GM21526 (cell line): ENCODE data around the gene LPCAT1.

Source experiments
- ATAC-seq: cut with Tn5 transposase; IDR thresholded peaks from one replicate; pipeline ENCODE4 v1.9.1; 2021; ENCODE audit warnings: moderate library complexity; ENCODE audit not compliant: unreplicated experiment, low FRiP score

Gene LPCAT1

DNA sequence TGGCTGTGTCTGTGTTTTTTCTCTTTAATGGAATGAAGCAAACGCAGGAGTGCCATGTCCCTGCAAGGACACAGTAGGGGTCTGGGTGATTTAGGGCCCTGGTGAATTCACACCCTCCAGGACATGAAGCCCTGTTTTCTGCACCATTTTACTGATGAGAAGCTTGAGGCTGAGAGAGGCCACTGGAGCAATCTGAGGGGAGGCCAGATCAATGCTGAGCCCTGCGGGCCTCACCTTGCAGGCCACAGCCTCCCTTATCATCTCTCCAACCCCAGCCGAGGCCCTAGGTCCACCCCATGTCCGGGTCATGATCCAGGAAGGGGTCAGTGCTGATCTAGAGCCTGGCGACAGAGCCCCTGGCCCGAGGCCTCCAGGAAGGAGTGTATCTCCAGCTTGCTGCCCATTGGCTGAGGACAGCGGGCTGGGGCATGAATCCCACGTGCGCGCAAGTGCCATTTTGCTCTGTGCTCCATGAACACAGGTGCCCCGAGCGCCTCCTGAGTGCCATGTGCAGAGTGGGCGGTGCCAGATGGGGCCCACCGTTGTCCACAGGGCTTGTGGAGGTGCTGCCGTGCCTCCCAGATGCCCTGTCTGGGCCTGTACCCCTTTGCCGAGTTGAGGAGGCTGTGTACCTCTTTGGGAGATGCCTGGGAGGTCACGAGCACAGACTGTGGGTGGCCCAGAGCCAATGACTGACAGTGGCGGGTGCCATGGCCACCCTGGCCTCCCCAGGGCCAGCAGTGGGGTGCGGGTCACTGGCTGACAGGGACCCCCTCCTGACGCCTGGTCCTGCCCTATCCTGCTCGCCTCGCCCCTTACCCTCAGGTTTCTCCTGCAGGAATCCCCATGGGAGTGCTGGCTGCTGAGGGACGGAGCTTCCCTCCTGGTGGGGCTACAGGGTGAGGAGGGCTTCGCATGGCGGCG lies 32.3 kb upstream of the LPCAT1 start:
- ATAC-seq: no peak

DNA sequence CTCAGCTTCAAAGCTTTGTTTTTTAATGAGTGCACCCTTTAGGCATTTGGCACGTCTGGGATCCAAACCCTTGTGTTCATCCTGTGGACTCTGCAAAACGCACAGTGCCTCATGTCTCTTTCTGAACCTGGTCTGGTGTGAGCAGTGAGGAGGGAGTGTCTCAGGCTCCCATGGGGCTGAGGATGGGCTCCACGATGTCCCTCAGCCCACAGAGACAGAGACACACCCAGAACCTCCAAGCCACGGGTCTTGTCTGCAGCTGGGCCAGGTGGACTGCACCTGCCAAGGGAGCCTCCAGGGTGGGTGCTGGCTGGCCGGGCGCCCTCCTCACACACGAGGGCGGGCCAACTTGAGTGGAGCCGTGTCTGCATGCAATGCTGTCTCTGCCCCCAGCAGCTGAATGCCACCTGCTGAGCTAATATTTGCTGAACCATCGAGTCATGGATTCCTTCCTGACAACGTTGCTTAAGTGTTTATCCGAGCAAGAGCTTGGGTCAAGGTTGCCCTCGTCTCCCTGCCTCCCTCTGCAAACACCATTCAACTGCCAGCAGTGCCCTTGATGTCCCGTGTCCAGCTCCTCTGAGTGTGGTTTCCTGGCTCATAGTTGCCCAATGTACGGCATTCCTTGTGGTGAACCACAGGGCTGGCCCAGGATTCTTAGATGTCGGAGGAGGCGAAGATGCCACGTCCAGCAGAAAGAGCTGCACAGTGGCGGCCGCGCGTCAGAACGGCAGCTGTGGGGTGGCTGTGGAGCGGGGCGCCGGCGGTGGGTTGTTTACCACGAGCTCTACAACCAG lies 31.4 kb upstream of the LPCAT1 start:
- ATAC-seq: no peak

DNA sequence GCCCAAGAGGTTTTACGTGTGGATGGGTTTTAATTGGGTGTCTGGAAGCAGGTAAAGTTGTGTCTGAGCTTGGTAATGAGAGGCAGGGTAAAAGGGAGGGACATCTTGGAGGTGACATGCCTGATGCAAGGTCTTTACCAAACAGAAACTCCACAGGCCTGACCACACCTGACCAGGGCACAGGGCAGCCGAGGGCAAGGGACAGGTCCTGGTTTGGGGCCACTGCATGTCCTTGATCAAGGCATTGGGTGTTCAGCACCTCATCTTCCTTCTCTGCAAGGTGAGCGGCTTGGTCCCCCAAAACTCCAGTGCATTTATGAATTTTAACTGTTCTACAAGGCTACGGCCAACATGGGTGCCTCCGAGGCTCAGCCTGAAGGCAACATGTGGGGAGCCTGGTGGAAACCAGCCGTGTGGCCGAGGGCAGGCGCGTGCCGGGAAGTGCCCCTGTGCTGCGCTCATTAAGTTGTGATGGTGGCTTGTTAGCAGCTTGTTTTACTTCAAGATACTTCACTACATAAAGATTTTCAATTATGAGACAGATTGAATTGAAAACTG lies 30.7 kb upstream of the LPCAT1 start:
- ATAC-seq: no peak

DNA sequence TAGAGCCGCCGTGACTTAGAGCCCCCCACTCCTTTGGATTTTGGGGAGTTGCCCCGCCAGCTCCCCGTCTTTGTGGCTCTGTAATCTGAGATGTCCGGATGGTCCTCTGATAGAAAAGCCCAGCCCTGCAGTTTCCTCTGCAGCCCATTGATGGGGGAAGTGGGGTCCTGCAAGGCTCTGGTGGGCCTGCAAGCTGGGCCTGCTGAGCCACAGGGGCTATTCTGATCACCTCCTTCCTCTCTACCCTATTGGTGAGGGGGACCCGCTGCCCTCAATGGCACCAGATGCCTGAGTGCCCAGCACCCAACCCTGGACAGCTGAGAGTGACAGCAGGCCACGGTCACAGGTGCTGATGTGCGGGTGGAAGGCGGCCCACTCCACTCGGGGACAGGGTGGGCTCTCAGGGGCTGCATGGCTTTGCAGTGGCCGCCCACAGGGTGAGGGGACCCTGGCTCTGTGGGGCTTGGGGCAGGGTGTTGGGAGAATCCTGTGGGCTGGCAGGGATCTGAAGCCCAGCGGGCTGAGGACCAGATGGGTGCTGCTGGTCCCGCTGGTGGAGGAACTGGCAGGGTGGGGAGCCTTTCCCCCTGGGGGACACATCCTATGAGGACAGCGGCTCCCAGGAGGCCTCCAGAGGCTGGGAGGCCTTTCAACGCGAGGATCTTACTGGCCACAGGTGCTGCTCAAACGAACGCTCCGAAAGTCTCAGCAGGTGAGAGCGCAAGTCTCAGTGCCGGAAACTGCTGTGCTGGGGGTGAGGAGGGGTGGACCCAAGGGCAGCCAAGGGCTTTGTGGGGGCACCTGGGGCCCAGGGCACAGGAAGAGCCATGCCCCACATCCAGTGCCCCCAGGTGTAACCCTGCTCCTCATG lies 30.0 kb upstream of the LPCAT1 start:
- ATAC-seq: no peak

DNA sequence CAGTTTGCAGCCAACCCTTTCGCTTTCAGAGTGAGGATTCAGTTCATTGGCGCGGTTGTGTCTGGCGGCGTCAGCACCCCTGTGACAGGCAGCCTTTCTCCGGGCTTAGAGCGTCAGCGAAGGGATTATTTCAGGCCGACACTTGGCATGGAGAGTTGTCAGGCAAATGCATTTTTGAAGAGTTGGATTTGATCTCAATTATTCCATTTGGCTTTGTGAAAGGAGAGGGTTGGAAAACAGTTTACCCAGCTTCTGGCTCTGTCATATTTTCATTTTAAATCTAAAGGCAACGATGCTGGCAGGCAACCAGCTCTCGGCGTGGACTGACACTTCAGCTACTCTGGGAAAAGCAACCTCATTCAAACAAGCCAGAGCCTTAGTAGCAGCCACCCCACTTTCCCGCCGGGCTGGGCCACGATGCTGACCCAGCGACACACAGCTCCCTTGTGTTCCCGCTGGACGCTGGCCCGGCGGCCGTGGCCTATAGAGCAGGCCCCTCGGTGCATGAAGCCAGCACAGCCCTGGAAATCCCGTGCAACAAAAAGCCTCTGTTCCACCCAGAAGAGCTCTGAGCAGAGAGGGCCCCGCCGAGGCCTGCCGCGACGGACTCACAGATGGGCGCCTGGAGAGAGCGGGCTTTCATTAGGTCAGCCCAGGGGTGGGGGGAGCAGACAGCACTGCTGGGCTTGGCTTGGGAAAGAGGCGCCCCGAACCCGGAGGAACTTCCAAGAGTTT lies 28.9 kb upstream of the LPCAT1 start:
- ATAC-seq: no peak

DNA sequence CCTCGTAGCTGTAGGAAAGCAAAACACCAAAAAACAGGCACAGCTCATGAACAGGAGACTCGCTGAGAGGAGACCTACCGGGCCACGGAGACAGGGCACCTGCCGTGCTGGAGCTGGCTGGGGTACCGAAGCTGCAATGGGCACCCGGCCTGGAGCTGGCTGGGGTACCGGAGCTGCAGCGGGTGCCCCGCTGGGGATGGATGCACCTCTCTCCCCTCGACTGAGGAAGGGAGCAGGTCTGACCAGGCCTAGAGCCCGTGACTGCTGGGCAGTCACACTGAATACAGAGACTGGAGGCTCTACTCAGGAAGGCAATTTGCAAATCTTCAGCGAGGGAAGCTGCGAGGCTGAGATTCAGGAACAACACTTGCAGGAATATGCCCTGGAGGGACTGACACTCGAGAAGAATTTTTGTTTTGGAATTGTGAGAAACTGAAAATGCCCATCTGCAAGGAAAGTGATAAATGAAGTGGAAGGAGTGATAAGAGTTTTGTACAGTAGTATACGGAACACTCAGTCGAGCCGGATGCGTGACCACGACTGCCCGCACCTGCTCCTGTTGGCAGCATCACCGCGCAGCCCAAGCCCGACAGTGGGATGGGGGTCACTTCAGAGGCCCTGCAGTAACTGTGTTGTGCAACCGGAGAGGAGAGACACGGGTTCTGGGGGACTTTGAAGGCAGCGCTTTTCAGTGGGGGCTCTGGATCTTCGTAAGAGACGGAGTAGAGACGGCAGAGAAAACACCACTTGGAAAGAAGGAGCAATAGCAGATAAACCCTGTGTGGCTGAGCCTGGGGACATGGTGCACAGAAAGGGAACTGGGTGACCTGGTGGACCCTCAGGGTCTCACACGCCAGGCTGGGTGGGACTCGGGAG lies 27.9 kb upstream of the LPCAT1 start:
- no peak for ATAC-seq

DNA sequence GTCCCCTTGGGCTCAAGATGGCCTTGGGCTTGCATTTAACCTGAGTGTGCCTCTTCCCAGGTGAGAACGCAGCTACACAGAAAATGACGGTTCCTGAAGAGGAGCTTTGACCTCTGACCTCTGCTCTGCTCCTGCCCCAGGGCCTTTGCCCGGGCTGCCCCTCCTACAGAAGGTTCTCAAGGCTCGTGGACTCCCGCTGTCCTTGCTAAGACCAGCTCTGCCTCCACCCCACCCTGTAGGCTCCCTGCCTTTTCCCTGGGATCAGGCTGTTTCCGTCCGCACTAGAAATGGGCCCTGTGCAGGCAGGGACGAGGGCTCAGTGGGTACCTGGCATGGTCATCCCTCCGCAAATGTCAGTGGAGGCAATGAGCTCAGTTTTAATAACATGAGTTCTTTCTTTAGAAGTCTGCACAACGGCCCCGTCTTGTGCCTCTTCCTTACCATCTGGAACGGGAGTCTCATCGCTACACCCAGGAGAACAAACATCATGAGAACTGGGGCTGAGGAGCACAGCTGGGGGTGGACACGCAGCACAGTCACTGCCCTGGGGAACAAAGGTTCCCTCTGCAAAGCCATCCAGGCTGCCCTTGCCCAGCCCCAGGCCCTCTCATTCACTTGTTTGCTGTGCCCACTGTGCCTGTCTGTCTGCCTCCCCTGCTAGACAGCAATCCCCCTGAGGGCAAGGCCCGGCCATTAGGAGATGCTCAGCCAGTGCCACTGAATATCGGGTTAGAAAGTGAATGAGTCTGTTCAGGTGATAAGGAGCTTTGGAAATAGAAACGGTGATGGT lies 26.7 kb upstream of the LPCAT1 start:
- ATAC-seq: no peak

DNA sequence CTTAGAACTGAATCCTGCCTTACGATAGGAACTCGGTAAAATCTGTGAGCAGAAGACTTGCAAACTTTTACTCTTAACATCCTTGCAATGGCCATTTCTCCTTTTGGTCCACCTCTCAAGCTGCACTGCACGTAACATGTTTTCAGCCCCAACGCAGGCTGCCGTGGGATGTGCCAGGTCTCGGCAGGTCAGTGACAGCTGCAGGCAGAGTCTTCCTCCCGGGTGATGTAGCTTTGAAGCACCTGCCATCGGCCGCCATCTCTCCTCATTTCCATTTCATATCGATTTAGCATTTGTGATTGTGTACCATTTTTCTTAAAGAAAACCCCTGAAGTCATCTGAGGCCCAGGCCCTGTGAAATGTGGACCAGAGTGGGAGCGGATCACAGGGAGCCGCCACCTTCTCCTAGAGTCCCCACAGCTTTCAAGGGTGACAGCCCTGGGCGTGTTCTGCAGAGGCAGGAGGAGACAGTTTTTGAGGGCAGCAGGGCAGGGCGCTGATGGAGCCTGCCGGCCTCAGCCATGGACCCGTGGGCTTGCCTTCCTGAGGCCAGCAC lies 25.8 kb upstream of the LPCAT1 start:
- no peak for ATAC-seq

DNA sequence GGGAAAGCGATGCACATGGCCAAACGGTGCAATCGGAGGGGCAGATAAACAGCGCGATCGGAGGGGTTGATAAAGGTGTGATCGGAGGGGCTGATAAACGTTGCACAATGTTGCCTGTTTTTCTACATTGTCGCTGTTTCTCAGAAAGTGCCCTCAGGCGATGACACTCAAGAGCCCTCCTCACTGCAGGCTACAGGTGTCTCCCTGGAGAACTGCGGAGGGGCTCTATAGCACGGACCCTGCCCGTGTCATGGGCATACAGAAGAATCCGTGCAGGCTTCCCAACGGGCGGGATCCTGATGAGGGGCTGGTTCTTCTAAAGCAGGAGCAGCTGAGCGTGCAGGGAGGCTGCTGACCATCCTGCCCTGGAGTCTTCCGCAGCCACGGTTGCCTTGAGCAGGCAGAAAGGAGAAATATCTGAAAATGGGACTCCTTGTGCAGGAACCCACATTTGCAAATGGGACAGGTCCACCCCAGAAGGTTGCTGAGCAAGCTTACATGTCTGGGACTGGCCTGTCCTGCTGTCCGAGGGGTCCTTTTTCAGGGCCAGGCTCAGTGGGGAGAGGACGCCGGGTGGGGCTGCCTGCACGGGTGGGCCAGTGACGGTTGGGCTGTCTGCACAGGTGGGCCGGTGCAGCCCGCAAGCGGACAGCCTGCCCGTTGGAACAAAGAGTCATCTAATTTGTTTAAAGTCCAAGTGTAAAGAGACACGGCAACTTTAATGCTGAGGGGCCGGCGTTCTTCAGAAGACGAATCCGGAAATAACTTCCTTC lies 25.1 kb upstream of the LPCAT1 start:
- ATAC-seq: no peak

DNA sequence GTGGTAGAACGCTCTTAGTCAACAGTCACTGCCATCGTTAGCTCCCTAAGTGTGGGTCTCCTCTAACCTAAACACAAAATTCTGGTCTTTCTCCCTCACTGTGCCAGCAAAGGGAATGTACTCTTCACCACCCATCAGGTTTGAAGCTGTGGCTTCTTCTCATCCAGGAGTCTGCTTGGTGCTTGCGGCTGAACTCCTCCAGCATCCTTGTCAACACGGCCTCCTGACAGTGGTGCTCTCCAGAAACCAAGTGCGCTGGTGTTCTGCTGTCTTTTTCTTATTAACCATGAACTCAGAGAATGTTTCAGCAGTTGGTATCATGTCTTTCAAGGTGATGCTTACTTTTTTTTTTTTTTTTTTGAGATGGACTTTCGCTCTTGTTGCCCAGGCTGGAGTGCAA lies 23.9 kb upstream of the LPCAT1 start:
- no peak for ATAC-seq

DNA sequence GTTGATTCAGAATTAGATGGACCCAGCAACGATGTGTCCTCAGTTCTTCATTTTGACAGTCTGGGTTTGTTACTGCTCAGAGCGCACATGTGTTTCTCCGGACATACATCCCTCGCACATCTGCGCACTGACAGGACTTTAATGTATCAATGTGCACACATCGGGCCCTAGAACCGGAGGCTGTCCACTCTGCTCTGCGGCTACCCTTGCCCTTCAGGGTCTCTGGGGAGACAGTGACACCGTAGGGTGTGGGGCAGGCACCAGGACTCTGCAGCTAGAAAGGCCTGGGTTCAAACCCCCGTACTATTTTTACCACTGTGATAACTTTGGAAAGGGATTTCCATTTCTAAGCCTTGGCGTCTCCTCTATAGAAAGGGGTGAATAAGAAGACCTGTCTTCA lies 23.5 kb upstream of the LPCAT1 start:
- ATAC-seq: no peak

DNA sequence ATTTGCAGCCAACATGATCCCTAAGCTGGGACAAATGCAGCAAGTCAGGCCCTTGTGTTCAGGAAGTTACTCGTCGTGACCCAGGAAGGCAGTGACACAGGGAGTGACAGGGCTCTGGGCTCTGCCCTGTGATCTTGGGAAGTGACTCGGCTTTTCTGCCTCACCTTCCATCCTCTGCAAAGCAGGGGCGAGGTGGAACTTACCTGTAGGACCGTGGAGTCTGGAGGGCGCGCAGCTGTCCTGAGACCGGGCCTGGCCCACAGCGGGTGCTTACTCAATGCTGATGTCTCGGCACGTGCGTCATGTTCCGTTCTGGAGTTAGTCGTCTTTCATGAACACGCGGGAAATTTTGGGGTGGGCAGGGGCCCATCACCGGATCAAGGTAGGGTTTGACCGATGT lies 22.8 kb upstream of the LPCAT1 start:
- ATAC-seq: no peak

DNA sequence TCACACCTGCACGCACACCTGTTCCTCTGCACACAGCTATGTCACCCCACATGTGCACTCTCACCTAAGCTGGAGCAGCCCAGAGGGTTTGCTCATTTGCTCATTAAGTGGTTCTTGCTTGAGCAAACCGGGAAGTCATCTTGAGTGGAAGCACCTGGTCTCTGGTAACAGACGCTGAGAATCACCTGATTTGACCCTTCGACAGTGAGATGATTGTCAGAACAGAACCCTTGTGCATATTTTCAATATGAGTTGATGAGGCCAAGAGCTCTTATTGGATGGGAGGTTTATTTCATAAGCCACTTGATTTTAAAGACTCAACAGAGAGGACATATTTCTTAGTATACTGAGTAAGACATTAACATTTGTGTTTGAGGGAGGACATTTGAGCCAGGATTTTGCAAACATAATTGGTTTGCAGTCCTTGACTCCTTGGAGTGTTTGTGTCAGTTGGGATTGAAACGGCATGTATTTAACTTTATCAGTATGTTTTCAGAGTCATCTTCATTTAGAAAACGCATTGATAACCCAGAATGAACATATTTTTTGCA lies 22.1 kb upstream of the LPCAT1 start:
- ATAC-seq: no peak

DNA sequence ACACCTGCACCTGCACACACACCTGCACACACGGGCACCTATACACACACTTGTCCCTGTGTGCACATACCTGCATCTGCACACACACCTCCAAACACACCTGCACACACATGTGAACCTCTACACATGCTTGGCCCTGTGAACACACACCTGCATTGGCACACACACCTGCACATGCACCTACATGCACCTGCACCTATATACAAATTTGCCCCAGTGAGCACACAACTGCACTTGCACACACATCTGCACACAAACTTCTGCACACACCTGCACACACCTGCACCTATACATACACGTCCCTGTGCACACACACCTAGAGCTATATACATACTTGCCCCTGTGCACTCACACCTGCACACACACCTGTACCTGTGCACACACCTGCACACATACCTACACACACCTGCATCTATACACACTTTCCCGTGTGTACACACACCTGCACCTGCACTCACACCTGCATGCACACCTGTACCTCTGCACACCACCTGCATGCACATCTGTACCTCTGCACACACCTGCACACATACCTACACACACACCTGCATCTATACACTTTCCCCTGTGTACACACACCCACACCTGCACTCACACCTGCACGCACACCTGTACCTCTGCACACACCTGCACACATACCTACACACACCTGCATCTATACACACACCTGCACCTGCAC lies 21.5 kb upstream of the LPCAT1 start:
- no peak for ATAC-seq

DNA sequence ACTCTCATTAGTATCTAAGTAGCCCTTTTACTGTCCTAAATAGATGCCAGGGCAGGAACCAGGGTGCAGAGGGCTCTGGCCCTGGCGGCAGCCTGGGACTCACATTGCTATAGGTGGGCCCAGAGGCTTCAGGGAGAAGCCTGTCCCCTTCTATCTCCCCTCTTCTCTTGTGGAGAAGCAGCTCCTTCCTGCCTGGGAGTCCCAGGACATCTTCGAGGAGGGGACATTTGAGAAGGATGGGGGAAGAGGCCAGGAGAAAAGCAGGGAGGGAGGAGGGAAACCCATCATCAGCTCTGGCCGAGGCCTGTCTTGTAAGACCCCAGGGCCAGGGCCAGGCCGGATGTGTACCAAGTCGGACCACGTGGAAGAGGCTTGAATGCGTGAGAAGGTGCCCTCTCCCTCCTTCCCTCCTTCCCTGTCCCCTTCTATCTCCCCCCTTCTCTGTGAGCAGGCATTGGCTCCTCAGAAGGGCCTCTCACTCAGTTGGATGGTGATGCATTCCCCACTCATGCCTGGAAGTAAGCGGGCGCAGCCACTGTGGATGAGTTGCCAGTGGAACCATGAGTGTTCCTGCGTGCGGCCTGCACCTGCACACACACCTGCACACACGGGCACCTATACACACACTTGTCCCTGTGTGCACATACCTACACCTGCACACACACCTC lies 20.7 kb upstream of the LPCAT1 start:
- ATAC-seq: no peak
